Measurements from ENCODE around the gene USP43. TPM values are rescaled to one million over a fixed set of nuclear protein-coding genes. Genes with fewer than 3 reads are reported as not detected.

The USP43 gene
- total and polyA plus RNA-seq, 11 donors: 0.01 to 0.41 (median 0.14) TPM; not detected in 7

DNA sequence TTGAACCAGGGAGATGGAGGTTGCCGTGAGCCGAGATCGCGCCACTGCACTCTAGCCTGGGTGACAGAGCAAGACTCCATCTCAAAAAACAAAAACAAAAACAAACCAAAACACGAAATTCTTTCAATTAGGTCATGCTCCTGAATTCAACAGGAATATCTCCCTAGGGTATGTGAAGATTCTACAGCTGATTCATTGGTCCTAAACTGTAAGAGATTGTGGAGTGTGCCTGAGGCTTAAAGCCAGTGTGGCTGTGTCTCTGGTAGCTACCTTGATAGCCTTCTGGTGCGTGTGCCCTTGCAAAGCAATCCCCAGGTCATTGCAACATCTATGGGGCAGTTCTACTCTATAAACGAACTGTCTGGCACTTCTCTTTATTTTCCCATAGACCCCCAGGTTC, 48.4 kb downstream of the USP43 start:
- no peak overlapping the region for H3K4me3 ChIP-seq
- ATAC-seq (no peak), DNase-seq (no peak)
- H3K27ac ChIP-seq: no peak overlapping the region
- 82 to 89% (median 86%) methylated on average over 7 of the region's 7 CpGs for WGBS, 4 donors
- intact Hi-C loops (cut with DNase I): no loop called here
- peaks cover 0 to 2% (median 0%) of the 10 kb centered on the region in 9 donors for H3K27me3 ChIP-seq
- no peaks in the 10 kb centered on the region for H3K36me3 ChIP-seq
- TF ChIP-seq CTCF (IDR thresholded peaks at IDR 0.05) (no peak), POLR2A (IDR thresholded peaks at IDR 0.05) (no peak)
- H3K4me1 ChIP-seq: no peaks in the 10 kb centered on the region
- peaks cover 0 to 4% (median 0%) of the 10 kb centered on the region in 12 donors for H3K9me3 ChIP-seq

DNA sequence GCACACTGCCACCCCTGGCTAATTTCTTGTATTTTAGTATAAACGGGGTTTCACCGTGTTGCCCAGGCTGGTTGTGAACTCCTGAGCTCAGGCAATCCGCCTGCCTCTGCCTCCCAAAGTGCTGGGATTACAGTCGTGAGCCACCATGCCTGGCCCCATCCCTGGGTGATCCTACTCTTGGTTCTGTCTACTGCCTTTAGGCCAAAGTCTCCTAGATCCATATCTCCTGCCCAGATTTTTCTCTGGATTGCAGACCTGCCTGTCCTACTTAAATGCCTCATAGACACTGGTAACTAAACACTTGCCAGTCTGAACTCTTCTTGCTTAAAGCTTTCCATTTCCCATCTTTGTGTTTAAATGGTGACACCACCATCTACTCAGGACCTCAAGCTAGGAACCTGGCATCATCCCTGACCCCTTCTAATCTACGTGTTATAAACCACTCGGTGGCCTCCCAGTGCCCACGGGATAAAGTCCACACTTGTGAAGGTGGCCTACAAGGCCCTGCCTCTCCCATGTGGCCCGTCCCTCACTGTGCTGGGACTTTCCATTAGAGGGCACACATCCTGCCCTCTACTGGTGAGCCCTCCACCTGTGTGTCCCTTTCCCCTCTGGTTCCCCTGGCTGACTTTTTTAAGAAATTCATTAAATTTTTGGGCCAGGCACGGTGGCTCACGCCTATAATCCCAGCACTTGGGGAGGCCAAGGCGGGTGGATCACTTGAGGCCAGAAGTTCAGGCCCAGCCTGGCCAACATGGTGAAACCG, 51.1 kb downstream of the USP43 start:
- DNase-seq (no peak), ATAC-seq (no peak)
- Histone ChIP-seq H3K4me1 (no peaks in the 10 kb centered on the region), H3K36me3 (no peaks in the 10 kb centered on the region), H3K27ac (no peak overlapping the region), H3K4me3 (no peak overlapping the region), H3K27me3 (peaks cover 0 to 2% (median 0%) of the 10 kb centered on the region in 9 donors), H3K9me3 (peaks cover 0 to 4% (median 0%) of the 10 kb centered on the region in 12 donors)
- intact Hi-C loops (cut with DNase I): no loop called here
- WGBS, 4 donors: 86 to 91% (median 87%) methylated on average over 12 of the region's 12 CpGs
- no peak for TF ChIP-seq CTCF (IDR thresholded peaks at IDR 0.05)
- TF ChIP-seq POLR2A (IDR thresholded peaks at IDR 0.05): no peak

DNA sequence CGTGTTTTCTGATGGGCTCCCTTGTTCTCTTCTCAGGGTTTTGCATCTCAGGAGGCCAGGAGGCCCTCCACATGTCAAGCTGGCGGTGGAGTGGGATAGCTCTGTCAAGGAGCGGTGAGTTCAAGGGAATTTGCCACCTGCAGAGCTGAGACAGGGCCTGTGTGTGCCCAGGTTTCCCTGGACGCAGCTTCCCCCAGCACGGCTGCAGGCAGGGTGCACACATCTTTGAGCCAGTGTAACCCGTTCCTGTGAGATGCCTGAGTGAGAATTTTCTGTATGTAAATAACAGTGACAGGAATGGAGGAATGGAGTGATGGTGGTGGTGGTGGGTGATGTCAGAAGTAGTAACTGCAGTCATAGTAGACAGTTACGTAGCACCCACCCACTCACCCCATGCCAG, 54.8 kb downstream of the USP43 start:
- TF ChIP-seq POLR2A (IDR thresholded peaks at IDR 0.05): no peak
- Histone ChIP-seq H3K9me3 (peaks cover 0 to 4% (median 0%) of the 10 kb centered on the region in 12 donors), H3K4me3 (no peak overlapping the region), H3K27me3 (peaks cover 0 to 2% (median 0%) of the 10 kb centered on the region in 9 donors), H3K4me1 (no peaks in the 10 kb centered on the region), H3K27ac (no peak overlapping the region), H3K36me3 (no peaks in the 10 kb centered on the region)
- WGBS, 4 donors: 85 to 100% (median 88%) methylated on average over 2 to 7 of the region's 7 CpGs
- no peak for DNase-seq
- intact Hi-C loops (cut with DNase I): loop anchor here in 1 of 10 donors (10.0 kb wide), 1 partner anchor 55 kb away; the partner anchor contains the start of gene USP43
- no peak for ATAC-seq

DNA sequence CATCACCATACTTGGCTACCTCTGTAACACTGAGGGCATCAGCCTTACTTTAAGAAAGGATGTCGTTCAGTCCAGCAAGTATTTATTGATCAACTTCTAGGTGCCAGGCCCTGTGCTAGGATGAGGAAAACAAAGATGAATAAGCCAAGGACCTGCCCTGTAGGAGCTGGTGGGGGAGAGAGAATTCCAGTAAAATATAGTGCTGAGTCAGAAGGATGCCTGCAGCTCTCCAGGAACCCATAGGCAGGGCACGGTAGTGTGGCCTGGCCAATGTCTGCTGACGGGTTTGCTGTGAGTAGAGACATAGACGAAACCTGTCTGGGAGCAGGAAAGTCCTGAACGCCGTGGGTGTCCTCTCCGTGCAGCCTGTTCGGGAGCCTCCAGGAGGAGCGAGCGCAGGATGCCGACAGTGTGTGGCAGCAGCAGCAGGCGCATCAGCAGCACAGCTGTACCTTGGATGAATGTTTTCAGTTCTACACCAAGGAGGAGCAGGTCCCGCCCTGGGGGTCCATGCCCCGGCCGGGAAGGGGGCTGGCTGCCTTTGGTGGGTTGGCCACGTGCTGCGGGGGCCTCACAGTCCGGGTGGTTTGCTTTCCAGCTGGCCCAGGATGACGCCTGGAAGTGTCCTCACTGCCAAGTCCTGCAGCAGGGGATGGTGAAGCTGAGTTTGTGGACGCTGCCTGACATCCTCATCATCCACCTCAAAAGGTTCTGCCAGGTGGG, 55.6 kb downstream of the USP43 start:
- 63 to 69% (median 65%) methylated on average over 19 to 20 of the region's 20 CpGs for WGBS, 4 donors
- Histone ChIP-seq H3K9me3 (peaks cover 0 to under 1% (median 0%) of the 10 kb centered on the region in 12 donors), H3K4me1 (no peaks in the 10 kb centered on the region), H3K36me3 (no peaks in the 10 kb centered on the region), H3K27ac (no peak overlapping the region), H3K27me3 (peaks cover 0 to 2% (median 0%) of the 10 kb centered on the region in 9 donors), H3K4me3 (no peak overlapping the region)
- DNase-seq (no peak), ATAC-seq (no peak)
- intact Hi-C loops (cut with DNase I): loop anchor here in 1 of 10 donors (10.0 kb wide), 1 partner anchor 56 kb away; the partner anchor contains the start of gene USP43
- TF ChIP-seq CTCF (IDR thresholded peaks at IDR 0.05): no peak
